Measurements from ENCODE around the gene ADO. TPM values are rescaled to one million over a fixed set of nuclear protein-coding genes. Genes with fewer than 3 reads are reported as not detected.

ADO gene
- total and polyA plus RNA-seq, 2 of the 13 experiments (the other 11 are each of a cell fraction or from before 2014, with no cell fraction given) = 8.9 to 15.9 TPM

DNA sequence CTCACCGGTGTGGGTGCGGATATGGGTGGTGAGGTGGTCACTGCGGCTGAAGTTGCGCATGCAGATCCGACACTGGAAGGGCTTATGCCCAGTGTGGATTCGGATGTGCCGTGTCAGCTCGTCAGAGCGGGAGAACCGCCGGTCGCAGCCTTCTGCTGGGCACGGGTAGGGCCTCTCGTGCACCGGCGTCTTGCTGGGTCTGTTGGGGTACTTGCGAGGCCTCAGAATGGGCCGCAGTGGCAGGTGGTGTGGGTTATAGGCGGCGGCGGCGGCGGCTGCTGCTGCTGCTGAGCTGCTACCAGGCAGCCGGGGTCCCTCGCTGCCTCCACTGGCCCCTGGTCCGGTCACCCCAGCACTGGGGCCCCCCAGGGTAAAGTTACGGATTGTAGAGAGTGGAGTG lies 8.9 kb downstream of the ADO start (continued):
- TF ChIP-seq, protein P1, sequence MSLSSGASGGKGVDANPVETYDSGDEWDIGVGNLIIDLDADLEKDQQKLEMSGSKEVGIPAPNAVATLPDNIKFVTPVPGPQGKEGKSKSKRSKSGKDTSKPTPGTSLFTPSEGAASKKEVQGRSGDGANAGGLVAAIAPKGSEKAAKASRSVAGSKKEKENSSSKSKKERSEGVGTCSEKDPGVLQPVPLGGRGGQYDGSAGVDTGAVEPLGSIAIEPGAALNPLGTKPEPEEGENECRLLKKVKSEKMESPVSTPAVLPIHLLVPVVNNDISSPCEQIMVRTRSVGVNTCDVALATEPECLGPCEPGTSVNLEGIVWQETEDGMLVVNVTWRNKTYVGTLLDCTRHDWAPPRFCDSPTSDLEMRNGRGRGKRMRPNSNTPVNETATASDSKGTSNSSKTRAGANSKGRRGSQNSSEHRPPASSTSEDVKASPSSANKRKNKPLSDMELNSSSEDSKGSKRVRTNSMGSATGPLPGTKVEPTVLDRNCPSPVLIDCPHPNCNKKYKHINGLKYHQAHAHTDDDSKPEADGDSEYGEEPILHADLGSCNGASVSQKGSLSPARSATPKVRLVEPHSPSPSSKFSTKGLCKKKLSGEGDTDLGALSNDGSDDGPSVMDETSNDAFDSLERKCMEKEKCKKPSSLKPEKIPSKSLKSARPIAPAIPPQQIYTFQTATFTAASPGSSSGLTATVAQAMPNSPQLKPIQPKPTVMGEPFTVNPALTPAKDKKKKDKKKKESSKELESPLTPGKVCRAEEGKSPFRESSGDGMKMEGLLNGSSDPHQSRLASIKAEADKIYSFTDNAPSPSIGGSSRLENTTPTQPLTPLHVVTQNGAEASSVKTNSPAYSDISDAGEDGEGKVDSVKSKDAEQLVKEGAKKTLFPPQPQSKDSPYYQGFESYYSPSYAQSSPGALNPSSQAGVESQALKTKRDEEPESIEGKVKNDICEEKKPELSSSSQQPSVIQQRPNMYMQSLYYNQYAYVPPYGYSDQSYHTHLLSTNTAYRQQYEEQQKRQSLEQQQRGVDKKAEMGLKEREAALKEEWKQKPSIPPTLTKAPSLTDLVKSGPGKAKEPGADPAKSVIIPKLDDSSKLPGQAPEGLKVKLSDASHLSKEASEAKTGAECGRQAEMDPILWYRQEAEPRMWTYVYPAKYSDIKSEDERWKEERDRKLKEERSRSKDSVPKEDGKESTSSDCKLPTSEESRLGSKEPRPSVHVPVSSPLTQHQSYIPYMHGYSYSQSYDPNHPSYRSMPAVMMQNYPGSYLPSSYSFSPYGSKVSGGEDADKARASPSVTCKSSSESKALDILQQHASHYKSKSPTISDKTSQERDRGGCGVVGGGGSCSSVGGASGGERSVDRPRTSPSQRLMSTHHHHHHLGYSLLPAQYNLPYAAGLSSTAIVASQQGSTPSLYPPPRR (CRISPR knock-in tag; IDR thresholded peaks at IDR 0.05; ENCODE audit: borderline replicate concordance) = no peak
- TF ChIP-seq MED13 (CRISPR knock-in tag; IDR thresholded peaks at IDR 0.05) (no peak), ZNF343 (CRISPR knock-in tag; IDR thresholded peaks at IDR 0.05) (no peak), SAFB2 (CRISPR knock-in tag; IDR thresholded peaks at IDR 0.05; ENCODE audit: borderline replicate concordance, low read depth) (no peak), SMARCC2 (IDR thresholded peaks at IDR 0.05) (no peak), NAIF1 (CRISPR knock-in tag; IDR thresholded peaks at IDR 0.05; ENCODE audit: borderline replicate concordance) (no peak), ZNF567 (CRISPR knock-in tag; IDR thresholded peaks at IDR 0.05; ENCODE audit: borderline replicate concordance) (no peak), MBNL3 (CRISPR knock-in tag; conservative IDR thresholded peaks at IDR 0.05) (no peak), ZNF207 (IDR thresholded peaks at IDR 0.05; ENCODE audit: borderline replicate concordance) (no peak), ZNF337 (CRISPR knock-in tag; IDR thresholded peaks at IDR 0.05; ENCODE audit: borderline replicate concordance, low read depth) (no peak), ZNF253 (CRISPR knock-in tag; IDR thresholded peaks at IDR 0.05; ENCODE audit: borderline replicate concordance) (no peak)
- TF ChIP-seq, protein P2, sequence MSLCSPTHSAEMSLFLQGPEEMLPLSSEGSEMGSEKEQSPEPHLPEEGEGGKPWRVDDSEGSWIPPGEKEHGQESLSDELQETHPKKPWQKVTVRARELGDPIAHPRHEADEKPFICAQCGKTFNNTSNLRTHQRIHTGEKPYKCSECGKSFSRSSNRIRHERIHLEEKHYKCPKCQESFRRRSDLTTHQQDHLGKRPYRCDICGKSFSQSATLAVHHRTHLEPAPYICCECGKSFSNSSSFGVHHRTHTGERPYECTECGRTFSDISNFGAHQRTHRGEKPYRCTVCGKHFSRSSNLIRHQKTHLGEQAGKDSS (CRISPR knock-in tag; IDR thresholded peaks at IDR 0.05; ENCODE audit: borderline replicate concordance, low read depth) = no peak
- TF ChIP-seq, protein P3, sequence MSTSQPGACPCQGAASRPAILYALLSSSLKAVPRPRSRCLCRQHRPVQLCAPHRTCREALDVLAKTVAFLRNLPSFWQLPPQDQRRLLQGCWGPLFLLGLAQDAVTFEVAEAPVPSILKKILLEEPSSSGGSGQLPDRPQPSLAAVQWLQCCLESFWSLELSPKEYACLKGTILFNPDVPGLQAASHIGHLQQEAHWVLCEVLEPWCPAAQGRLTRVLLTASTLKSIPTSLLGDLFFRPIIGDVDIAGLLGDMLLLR (CRISPR knock-in tag; IDR thresholded peaks at IDR 0.05) = no peak
- TF ChIP-seq, protein P4, sequence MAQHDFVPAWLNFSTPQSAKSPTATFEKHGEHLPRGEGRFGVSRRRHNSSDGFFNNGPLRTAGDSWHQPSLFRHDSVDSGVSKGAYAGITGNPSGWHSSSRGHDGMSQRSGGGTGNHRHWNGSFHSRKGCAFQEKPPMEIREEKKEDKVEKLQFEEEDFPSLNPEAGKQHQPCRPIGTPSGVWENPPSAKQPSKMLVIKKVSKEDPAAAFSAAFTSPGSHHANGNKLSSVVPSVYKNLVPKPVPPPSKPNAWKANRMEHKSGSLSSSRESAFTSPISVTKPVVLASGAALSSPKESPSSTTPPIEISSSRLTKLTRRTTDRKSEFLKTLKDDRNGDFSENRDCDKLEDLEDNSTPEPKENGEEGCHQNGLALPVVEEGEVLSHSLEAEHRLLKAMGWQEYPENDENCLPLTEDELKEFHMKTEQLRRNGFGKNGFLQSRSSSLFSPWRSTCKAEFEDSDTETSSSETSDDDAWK (CRISPR knock-in tag; IDR thresholded peaks at IDR 0.05) = no peak
